ENCODE results near the gene SPATA13. TPM values are rescaled to one million over a fixed set of nuclear protein-coding genes. Genes with fewer than 3 reads are reported as not detected.

Gene SPATA13
- total RNA-seq, 1 donor from 2014 or later: 44.2 TPM

DNA sequence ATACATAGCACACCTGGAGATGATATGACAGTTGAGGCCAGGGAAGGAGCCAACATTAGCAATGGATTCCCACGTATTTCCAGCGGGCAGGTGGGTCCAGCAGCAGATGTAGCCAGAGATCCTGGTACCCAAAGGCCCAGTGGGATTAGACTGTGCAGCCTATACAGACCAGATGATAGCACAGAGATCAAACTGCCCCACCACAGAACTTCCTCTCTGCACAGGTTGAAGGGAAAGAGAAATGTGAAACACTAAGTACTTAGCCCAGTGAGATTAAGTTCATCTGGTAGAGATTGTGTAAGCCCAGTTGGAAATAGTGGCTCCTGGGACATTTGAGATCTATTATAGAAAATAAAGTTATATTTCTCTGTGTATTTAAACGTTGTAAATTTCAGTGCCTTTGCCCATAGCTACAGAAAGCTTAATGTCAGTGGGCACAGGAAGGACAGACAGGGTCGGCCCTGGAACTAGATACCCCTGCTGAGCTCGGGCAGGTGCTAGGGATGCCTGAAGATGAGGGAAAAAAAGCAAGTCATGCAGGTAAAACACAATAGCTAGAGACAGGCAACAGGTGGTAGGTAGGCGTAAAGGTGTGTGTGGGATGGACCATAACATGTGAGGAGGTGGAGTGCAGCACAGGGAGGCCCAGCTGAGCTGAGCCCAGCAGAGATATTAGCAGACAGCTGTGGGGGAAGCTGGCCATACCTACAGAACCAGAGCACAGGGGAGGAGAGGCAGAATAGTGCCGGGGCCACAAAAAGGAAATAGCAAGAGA, 27.3 kb upstream of the SPATA13 start:
- Histone ChIP-seq H3K9me3 (peaks cover 14% of the 10 kb centered on the region), H3K36me3 (no peaks in the 10 kb centered on the region), H3K27ac (no peak overlapping the region), H3K27me3 (ENCODE audit: low read depth) (no peaks in the 10 kb centered on the region), H3K4me3 (no peak overlapping the region), H3K4me1 (no peaks in the 10 kb centered on the region)
- intact Hi-C loops (cut with DNase I): no loop called here
- TF ChIP-seq, protein P1, sequence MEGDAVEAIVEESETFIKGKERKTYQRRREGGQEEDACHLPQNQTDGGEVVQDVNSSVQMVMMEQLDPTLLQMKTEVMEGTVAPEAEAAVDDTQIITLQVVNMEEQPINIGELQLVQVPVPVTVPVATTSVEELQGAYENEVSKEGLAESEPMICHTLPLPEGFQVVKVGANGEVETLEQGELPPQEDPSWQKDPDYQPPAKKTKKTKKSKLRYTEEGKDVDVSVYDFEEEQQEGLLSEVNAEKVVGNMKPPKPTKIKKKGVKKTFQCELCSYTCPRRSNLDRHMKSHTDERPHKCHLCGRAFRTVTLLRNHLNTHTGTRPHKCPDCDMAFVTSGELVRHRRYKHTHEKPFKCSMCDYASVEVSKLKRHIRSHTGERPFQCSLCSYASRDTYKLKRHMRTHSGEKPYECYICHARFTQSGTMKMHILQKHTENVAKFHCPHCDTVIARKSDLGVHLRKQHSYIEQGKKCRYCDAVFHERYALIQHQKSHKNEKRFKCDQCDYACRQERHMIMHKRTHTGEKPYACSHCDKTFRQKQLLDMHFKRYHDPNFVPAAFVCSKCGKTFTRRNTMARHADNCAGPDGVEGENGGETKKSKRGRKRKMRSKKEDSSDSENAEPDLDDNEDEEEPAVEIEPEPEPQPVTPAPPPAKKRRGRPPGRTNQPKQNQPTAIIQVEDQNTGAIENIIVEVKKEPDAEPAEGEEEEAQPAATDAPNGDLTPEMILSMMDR (IDR thresholded peaks at IDR 0.05): no peak
- no peak for ATAC-seq
- no peak for DNase-seq

DNA sequence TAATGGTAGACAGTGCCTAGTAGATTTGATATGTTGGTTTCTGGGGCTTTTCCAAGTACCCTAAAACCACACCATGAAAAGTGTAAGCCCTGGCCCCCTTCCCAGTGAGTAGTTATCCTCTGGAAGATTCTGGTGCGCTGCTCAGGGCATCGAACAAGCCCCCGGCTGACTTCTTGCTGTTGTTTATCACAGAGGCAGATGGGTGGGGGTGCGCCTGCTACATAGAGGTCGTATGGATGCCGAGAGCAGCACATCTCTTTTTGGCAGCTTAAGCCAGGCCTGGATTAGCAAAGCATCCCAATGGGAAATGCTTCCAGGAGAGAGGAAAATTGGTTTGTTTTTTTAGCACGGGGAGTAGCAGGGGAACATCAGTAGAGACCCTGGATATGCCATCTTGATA, 26.3 kb upstream of the SPATA13 start:
- no peaks in the 10 kb centered on the region for H3K27me3 ChIP-seq (ENCODE audit: low read depth)
- TF ChIP-seq, protein P1 (IDR thresholded peaks at IDR 0.05): no peak
- H3K4me1 ChIP-seq: no peaks in the 10 kb centered on the region
- no peak overlapping the region for H3K27ac ChIP-seq
- H3K4me3 ChIP-seq: no peak overlapping the region
- intact Hi-C loops (cut with DNase I): no loop called here
- H3K9me3 ChIP-seq: peaks cover 14% of the 10 kb centered on the region
- DNase-seq: no peak
- ATAC-seq: no peak
- H3K36me3 ChIP-seq: no peaks in the 10 kb centered on the region

DNA sequence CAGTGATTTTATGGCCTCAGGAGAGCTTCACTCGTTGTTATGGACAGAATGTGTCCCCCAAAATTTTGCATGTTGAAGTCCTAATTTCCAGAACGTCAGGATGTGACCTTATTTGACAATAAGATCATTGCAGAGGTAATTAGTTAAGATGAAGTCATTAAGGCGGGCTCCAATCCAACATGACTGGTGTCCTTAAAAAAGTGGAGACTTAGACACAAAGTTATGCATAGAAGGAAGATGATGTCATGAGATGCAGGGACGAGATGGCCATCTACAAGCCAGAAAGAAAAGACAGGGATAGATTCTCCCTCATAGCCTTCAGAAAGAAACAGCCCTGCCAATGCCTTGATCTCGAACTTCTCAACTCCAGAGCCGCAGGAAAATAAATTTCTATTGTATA, 25.8 kb upstream of the SPATA13 start:
- intact Hi-C loops (cut with DNase I): no loop called here
- Histone ChIP-seq H3K9me3 (peaks cover 14% of the 10 kb centered on the region), H3K36me3 (no peaks in the 10 kb centered on the region), H3K27me3 (ENCODE audit: low read depth) (no peaks in the 10 kb centered on the region), H3K4me1 (no peaks in the 10 kb centered on the region), H3K4me3 (no peak overlapping the region), H3K27ac (no peak overlapping the region)
- no peak for ATAC-seq
- TF ChIP-seq, protein P1 (IDR thresholded peaks at IDR 0.05): no peak
- DNase-seq: no peak

DNA sequence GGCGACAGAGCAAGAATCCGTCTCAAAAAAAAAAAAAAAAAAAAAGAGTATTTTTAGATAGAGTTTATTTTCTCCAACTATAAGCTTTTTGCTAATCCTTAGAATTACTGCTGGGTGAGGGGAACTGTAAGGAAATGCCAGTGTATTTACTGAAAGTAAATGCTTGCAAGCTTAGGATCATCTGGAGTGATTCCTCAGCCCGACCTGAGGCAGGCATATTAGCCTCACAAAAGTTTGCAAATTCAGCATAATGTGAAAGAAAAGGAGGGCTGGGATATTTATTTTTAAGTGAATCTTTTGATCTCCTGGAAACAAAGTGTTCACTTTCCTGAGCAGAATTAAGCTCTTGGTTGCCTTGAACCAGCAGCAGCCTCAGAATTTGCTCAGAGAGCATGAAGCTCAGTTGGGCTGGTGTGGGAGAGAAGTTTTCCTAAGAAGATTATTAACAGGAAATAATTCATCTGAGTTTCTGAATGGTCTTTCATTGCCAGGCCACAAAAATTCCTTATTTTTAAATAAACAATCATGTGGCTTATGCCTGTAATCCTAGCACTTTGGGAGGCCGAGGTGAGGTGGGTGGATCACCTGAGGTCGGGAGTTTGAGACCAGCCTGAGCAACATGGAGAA, 24.7 kb upstream of the SPATA13 start:
- Histone ChIP-seq H3K9me3 (peaks cover 14% of the 10 kb centered on the region), H3K36me3 (no peaks in the 10 kb centered on the region), H3K27ac (no peak overlapping the region), H3K4me1 (no peaks in the 10 kb centered on the region), H3K27me3 (ENCODE audit: low read depth) (no peaks in the 10 kb centered on the region), H3K4me3 (no peak overlapping the region)
- TF ChIP-seq, protein P1 (IDR thresholded peaks at IDR 0.05): no peak
- DNase-seq (no peak), ATAC-seq (no peak)
- intact Hi-C loops (cut with DNase I): no loop called here

DNA sequence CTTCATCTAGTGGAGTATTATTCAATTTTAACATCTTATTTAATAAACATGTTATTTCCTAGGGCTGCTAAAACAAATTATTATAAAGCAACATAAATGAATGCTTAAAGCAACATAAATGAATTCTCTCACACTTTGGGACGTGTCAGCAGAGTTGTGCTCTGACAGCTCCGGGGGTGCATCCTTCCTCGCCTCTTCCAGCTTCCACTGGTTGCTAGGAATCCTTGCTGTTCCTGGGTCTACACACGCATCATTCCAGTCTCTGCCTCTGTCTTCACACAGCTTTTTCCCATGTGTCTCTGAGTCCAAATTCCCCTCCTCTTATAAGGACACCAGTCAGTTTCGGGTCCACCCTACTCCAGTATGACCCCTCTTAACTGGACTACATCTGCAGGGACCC, 21.6 kb upstream of the SPATA13 start:
- no peaks in the 10 kb centered on the region for H3K36me3 ChIP-seq
- DNase-seq: no peak

More for the DNA sequence above, 21.6 kb upstream of the SPATA13 start:
- no peak for ATAC-seq
- Histone ChIP-seq H3K4me3 (no peak overlapping the region), H3K27ac (no peak overlapping the region), H3K27me3 (ENCODE audit: low read depth) (no peaks in the 10 kb centered on the region), H3K9me3 (no peaks in the 10 kb centered on the region), H3K4me1 (no peaks in the 10 kb centered on the region)
- intact Hi-C loops (cut with DNase I): no loop called here
- TF ChIP-seq, protein P1 (IDR thresholded peaks at IDR 0.05): no peak
